Measurements from ENCODE around the gene USP32.
"Not testable (repeated sequence)": the region's sequence is repeated elsewhere in the genome, so short reads cannot be mapped to it uniquely, and the experiment has no call there.

The USP32 gene

DNA sequence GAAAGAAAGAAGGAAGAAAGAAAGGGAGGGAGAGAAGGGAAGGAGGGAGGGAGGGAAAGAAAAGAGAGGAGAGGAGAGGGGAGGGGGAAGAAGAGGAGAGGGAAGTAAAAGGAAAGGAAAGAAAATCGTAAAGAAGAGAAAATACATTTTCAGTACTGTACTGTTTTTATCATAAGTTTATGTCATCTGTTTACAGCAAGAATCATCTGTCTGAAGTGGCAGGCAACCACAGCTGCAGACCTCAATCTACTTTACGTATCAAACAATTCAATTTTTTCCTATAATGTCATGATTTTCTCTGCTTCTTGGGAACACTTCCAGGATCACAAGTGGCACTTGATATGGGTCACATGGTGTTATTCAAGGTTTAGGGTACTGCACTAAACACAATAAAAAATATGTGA, 58.3 kb downstream of the USP32 start:
- no peak for DNase-seq

DNA sequence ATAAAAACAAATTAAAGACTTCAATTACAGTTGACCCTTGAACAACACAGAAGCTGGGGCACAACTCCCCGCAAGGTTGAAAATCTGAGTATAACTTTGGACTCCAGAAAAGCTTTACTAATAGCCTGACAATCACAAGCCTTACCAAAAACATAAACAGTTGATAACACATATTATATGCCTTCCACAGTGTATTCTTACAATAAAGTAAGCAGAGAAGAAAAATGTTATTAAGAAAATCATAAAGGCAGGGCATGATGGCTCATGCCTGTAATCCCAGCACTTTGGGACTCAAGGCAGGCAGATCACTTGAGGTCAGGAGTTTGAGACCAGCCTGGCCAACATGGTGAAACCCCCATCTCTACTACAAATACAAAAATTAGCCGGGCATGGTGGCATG, 58.9 kb downstream of the USP32 start:
- DNase-seq, result not testable (repeated sequence)

- DNase-seq, result no peak
Measured at GRCh38 chr17:60332574-60332973, 59.4 kb downstream of the USP32 start.

DNA sequence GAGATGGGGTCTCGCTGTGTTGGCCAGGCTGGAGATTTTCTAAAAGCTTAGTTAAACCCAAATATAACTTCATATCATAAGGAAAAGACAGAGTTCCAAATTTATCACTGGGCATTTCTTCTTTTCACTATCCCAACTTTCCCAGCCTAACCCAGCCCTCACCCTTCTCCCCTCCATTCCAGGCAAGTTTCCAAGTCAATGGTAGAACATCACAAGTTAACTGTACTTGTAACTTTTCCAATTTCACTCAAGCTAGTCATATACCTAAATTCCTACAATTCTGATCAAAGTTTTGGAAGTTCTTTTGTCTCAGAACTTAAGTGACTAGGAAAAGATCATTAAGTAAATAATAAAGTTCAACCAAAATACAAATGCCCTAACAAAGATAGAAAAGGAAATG, 61.2 kb downstream of the USP32 start:
- no peak for DNase-seq

GRCh38 chr17:60328679-60329078, 63.3 kb downstream of the USP32 start:
- DNase-seq, result peak in 14 of 58 donors; percentile 4 to 50 (median 21)

GRCh38 chr17:60327901-60328273, 64.0 kb downstream of the USP32 start:
- peak in 7 of 58 donors; percentile 2 to 41 (median 12) for DNase-seq

GRCh38 chr17:60327134-60327900, 64.6 kb downstream of the USP32 start:
- DNase-seq, result peak in 50 of 58 donors; percentile 1 to 90 (median 50)

- DNase-seq, result no peak
Measured at GRCh38 chr17:60326702-60327101, 65.2 kb downstream of the USP32 start.

DNA sequence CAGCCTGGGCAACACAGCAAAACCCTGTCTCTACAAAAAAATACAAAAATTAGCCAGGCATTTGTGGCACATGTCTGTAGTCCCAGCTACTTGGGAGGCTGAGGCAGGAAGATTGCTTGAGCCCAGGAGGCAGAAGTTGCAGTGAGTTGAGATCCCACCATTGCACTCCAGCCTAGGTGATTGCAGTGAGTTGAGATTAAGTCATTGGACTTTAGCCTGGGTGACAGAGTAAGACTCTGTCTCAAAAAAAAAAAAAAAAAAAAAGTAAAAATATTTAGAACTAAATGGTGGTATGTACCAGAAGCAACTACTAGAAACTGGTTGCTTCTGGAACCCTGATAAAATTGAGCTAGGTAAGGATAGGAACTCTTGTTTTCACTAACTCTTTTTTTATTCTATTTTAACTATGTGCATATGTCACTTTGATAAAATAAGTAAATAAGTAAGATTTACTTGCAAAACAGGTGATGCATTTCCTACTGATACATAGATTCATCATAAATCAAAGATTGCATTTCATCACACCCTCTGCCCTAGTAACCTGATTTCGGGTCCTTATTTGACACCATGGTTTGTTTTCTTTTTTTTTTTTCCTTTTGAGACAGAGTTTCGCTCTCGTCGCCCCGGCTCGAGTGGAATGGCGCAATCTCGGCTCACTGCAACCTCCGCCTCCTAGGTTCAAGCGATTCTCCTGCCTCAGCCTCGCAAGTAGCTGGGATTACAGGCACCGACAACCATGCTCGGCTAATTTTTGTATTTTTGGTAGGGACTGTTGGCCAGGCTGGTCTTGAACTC, 66.0 kb downstream of the USP32 start:
- DNase-seq, result no peak

DNA sequence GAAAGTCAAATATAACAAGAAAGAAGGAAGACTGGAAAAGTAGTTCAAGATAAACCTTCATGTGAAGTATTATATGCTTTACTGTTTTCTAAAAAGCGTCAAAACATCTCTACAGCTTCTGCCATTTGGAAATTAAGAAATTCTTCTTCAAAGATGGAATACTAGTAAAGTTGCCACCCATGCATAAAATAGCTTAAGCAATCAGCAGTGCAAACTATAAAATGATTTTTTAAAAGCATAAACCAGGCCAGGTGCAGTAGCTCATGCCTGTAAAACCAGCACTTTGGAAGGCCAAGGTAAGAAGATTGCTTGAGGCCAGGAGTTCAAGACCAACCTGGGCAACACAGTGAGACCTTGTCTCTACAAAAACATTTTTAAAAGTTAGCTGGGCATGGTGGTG, 68.2 kb downstream of the USP32 start:
- no peak for DNase-seq

GRCh38 chr17:60322056-60322387, 69.9 kb downstream of the USP32 start:
- DNase-seq, result no peak

GRCh38 chr17:60321336-60322055, 70.4 kb downstream of the USP32 start:
- DNase-seq, result no peak

DNA sequence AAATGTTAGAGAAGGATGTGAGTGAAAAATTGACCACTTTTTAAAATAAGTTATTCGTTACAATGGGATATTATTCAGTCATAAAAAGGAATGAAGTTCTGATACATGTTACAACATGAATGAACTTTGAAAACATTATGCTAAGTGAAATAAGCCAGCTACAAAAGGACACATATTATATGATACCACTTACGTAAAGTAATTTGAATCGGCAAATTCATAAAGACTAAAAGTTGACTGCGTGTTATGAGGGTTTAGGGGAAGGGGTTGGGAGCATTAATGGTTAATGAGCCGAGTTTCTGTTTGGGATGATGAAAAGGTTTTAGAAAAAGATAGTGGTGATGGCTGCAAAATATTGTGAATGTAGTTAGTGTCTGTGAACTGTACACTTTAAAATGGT, 73.1 kb downstream of the USP32 start:
- no peak for DNase-seq

GRCh38 chr17:60318326-60318725, 73.6 kb downstream of the USP32 start:
- no peak for DNase-seq

- no peak for DNase-seq
Measured at GRCh38 chr17:60315650-60316049, 76.3 kb downstream of the USP32 start.

DNA sequence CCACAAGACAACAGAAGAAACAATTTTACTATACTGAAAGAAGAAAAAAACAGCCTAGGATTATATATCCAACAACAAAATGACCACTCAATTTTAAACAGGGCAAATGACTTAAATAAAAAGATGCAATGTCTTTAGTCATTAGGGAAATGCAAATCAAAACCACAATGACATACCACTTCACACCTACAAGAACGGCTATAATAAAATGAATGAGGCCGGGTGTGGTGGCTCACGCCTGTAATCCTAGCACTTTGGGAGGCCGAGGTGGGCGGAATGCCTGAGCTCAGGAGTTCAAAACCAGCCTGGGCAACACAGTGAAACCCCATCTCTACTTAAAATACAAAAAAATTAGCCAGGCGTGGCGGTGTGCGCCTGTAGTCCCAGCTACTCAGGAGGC, 77.0 kb downstream of the USP32 start:
- DNase-seq, result not testable (repeated sequence)

GRCh38 chr17:60314423-60314822, 77.5 kb downstream of the USP32 start:
- no peak for DNase-seq

GRCh38 chr17:60311936-60312335, 80.0 kb downstream of the USP32 start:
- no peak for DNase-seq

DNA sequence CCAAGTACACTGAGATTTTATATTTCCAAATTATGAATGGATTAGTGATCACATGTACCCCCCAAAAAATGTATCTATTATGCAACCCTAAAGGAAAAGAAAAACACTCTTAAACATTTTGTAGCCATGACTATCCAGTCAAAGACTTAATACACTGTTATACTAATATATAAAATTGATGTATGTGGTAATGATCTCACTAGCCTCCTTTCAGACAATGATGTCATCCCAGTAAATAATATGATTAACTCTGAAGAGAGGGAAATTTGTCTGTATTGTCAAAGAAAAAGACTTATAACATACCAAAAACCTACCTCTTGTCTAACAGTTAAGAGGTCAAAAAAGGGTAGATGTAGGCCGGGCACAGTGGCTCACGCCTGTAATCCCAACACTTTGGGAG, 80.7 kb downstream of the USP32 start:
- DNase-seq, result no peak

- peak in 25 of 58 donors; percentile 3 to 78 (median 32) for DNase-seq
Measured at GRCh38 chr17:60305141-60305540, 86.8 kb downstream of the USP32 start.

DNA sequence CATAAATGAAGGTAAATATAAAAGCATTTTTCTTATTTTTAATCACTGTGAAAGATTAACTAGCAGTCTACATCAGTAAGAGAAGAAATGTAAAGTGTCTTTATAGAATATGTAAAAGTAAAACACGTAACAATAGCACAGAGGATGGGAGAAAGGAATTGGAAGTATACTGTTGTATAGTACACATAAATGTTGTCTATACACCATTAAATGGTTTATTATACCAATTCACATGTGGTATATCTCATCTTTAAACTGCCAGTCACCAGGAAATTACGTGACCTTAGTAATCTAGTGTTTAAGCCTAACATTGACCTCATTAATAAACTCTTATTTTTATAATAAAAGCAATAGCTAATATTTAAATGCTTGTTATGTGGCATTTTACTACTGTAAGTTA, 87.4 kb downstream of the USP32 start:
- DNase-seq, result no peak

DNA sequence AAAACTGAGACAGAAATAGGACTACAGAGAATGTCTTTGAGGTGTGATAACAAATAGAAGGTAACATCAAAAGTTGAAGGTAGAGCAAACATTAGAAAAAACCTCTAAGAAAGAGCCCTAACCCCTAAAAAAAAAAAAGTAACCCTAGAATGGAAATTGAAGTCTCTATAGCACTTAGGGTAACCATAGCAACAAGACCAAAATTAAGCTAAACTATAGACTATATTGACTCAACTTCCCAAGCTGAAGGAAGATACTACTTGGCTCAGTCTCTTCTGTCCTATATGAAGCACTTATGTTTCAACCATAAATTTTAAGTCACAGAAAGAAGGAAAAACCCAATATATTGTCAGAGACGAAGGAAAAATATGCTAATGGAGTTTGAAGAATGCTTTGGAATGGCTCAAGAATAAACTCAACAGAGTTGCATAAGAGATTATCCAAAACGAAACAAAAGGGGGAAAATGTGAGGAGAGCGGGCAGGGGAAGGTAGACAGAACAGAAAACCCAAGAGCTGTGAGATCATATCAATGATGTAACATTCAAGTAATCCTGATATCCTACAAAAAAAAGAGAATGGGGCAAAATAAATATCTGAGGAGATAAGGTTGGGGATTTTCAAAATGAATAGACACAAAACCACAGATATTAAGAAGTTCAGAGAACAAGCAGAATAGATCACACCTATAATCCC, 88.4 kb downstream of the USP32 start:
- no peak for DNase-seq

Measured in anterior cingulate cortex (tissue), 58 donors.